ENCODE data around the gene ACAA2. TPM values are rescaled to one million over a fixed set of nuclear protein-coding genes. Genes with fewer than 3 reads are reported as not detected.

The ACAA2 gene
- total and polyA plus RNA-seq, 2 of the 8 experiments (the other 6 are each of a cell fraction or from before 2014, with no cell fraction given), result 63.4 to 151 TPM

GRCh38 chr18:49837889-49838288 lies 24.6 kb upstream of the ACAA2 start:
- no peak overlapping the region for H3K4ac ChIP-seq (replicated peaks; ENCODE audit: insufficient read length, low read depth, low read length)
- no peaks in the 10 kb centered on the region for H3K23me2 ChIP-seq (ENCODE audit: low read depth, low read length)
- H3K9me3 ChIP-seq (ENCODE audit: insufficient read depth in 2 of 2, low read depth in 1 of 2, low read length in 1 of 2), result no peaks in the 10 kb centered on the region
- ChIA-PET POLR2A (ENCODE audit: partially characterized antibody) (no interaction called here), CTCF (ENCODE audit: partially characterized antibody) (interaction anchor here (1.4 to 1.6 kb wide), 2 partner anchors 21 to 224 kb away, joined by 3 read pairs; no protein-coding TSS in a partner anchor)
- H3K9ac ChIP-seq (replicated peaks in 1 of 4; ENCODE audit: extremely low read depth in 1 of 4, low read depth in 3 of 4, low read length in 3 of 4), result no peak overlapping the region
- H2AK5ac ChIP-seq (ENCODE audit: low read depth, low read length), result no peak overlapping the region
- no peak overlapping the region for H3K14ac ChIP-seq (ENCODE audit: insufficient read length)
- no peak overlapping the region for H3K56ac ChIP-seq (replicated peaks; ENCODE audit: insufficient read length, low read depth, low read length)
- H2BK120ac ChIP-seq (replicated peaks; ENCODE audit: low read depth, low read length), result no peak overlapping the region
- no peak overlapping the region for H3K23ac ChIP-seq (ENCODE audit: insufficient read length)
- H3K27me3 ChIP-seq (replicated peaks in 1 of 4; ENCODE audit: control insufficient read depth in 3 of 4, extremely low read depth in 1 of 4, insufficient read depth in 3 of 4, low read length in 3 of 4), result no peaks in the 10 kb centered on the region
- no peak overlapping the region for H2BK12ac ChIP-seq (ENCODE audit: low read depth, low read length)
- H3K79me2 ChIP-seq (ENCODE audit: control insufficient read depth in 1 of 2, insufficient read depth in 2 of 2, low read length in 2 of 2), result no peaks in the 10 kb centered on the region
- no peak overlapping the region for H3K27ac ChIP-seq (ENCODE audit: low read depth, low read length)
- H4K5ac ChIP-seq (ENCODE audit: insufficient read length, low read depth, low read length), result no peak overlapping the region
- no peak overlapping the region for H2BK5ac ChIP-seq (ENCODE audit: low read depth, low read length)
- no peak overlapping the region for H4K8ac ChIP-seq (ENCODE audit: extremely low read depth, insufficient read depth, low read length)
- H3K36me3 ChIP-seq (ENCODE audit: control insufficient read depth in 2 of 4, insufficient read depth in 4 of 4, low read length in 3 of 4), result no peaks in the 10 kb centered on the region; a peak in 1 of 8 replicates
- H2AFZ ChIP-seq (ENCODE audit: low read length), result no peak overlapping the region
- H2BK15ac ChIP-seq (ENCODE audit: low read length), result no peak overlapping the region
- no peaks in the 10 kb centered on the region for H4K20me1 ChIP-seq (replicated peaks in 1 of 2; ENCODE audit: control insufficient read depth in 1 of 2, insufficient read depth in 2 of 2, low read length in 2 of 2)
- no peak overlapping the region for H2BK20ac ChIP-seq (ENCODE audit: low read length)
- DNase-seq (ENCODE audit: low read depth in 1 of 2, low spot score in 2 of 2) (no peak), FAIRE-seq (no peak)
- H3K4me1 ChIP-seq (replicated peaks in 1 of 4; ENCODE audit: control insufficient read depth in 3 of 4, insufficient read depth in 4 of 4, low read length in 3 of 4), result no peaks in the 10 kb centered on the region
- no peak overlapping the region for H3K4me2 ChIP-seq (ENCODE audit: insufficient read depth in 1 of 2, low read depth in 2 of 2, low read length in 2 of 2)
- H4K91ac ChIP-seq (replicated peaks; ENCODE audit: insufficient read length, low read length), result no peak overlapping the region
- no peak overlapping the region for H3K4me3 ChIP-seq (ENCODE audit: extremely low read depth in 1 of 4, insufficient read depth in 2 of 4, low read depth in 3 of 4, low read length in 4 of 4)
- H3K18ac ChIP-seq (ENCODE audit: extremely low read depth, low read length), result no peak overlapping the region
- H3K79me1 ChIP-seq (ENCODE audit: low read depth, low read length), result no peaks in the 10 kb centered on the region
- WGBS, 2 experiments (ENCODE audit: extremely low coverage in 1 of 2, insufficient coverage in 1 of 2, insufficient read length in 1 of 2, insufficient replicate concordance in 2 of 2, low coverage in 1 of 2, low lambda C conversion rate in 2 of 2, missing lambda C conversion rate in 1 of 2), result 86% methylated on average over 5 of the region's 5 CpGs; no CpG with 5 or more reads in 1 of the 2 experiments
- TF ChIP-seq ATF3 (IDR thresholded peaks at IDR 0.05; ENCODE audit: insufficient read depth, low read depth, low read length) (no peak), SAP30 (IDR thresholded peaks at IDR 0.05; ENCODE audit: insufficient read depth, insufficient replicate concordance, low read length) (no peak)
